ENCODE measurements around the gene ANKMY1. TPM values are rescaled to one million over a fixed set of nuclear protein-coding genes. Genes with fewer than 3 reads are reported as not detected.

ANKMY1 gene
- total and polyA plus RNA-seq, 2 donors (not counting 1 experiment from before 2014, with no cell fraction given) = 51.7 to 72.1 TPM

- no peak overlapping the region for H3K4me2 ChIP-seq (replicated peaks; ENCODE audit: low read depth, low read length, poor library complexity, severe bottlenecking)
- ChIA-PET CTCF (no interaction called here), POLR2A (no interaction called here)
- Mint-ChIP-seq H3K27me3 (peaks cover 24% of the 10 kb centered on the region), H3K9me3 (ENCODE audit: insufficient read depth) (no peaks in the 10 kb centered on the region), H3K4me3 (no peak overlapping the region), H3K4me1 (peaks cover 13% of the 10 kb centered on the region), H3K27ac (no peak overlapping the region)
- ATAC-seq (ENCODE audit: low read depth) (no peak), DNase-seq (no peak)
- WGBS (ENCODE audit: insufficient coverage) = 86% methylated on average over 21 of the region's 24 CpGs
- no peak overlapping the region for H2AFZ ChIP-seq (ENCODE audit: insufficient read depth, low read depth, low read length, poor library complexity, severe bottlenecking)
- no peak overlapping the region for H3K9ac ChIP-seq (ENCODE audit: low read length)
- H3K27me3 ChIP-seq (replicated peaks in 1 of 4; ENCODE audit: control extremely low read depth in 1 of 4, control insufficient read depth in 3 of 4, insufficient read depth in 4 of 4, low read length in 3 of 4) = peaks cover 0 to 20% (median 3%) of the 10 kb centered on the region in 4 experiments
- H3K4me1 ChIP-seq (ENCODE audit: control insufficient read depth in 2 of 2, insufficient read depth in 2 of 2, low read length in 2 of 2) = peaks cover 0 to 4% of the 10 kb centered on the region in 2 donors
- no peak overlapping the region for H3K4me3 ChIP-seq (ENCODE audit: control extremely low read depth in 1 of 5, extremely low read depth in 1 of 5, insufficient read depth in 1 of 5, low read depth in 2 of 5, low read length in 4 of 5)
- intact Hi-C loops (cut with micrococcal nuclease) = no loop called here
- no peaks in the 10 kb centered on the region for H3K36me3 ChIP-seq (replicated peaks in 1 of 2; ENCODE audit: control extremely low read depth in 1 of 2, control insufficient read depth in 1 of 2, extremely low read depth in 1 of 2, insufficient read depth in 2 of 2, low read length in 1 of 2)
- no peaks in the 10 kb centered on the region for H4K20me1 ChIP-seq (ENCODE audit: control insufficient read depth, insufficient read depth, low read length, poor library complexity, severe bottlenecking)
- no peak for TF ChIP-seq CTCF (IDR thresholded peaks at IDR 0.05)
- no peaks in the 10 kb centered on the region for H3K9me3 ChIP-seq (ENCODE audit: control extremely low read depth in 1 of 3, control insufficient read depth in 2 of 3, insufficient read depth in 1 of 3, low read length in 2 of 3)
- no peak overlapping the region for H3K27ac ChIP-seq (ENCODE audit: low read length in 2 of 2)
- H3K79me2 ChIP-seq (ENCODE audit: control insufficient read depth, insufficient read depth, low read length) = no peaks in the 10 kb centered on the region
Measured at GRCh38 chr2:240445961-240446663, 111.7 kb downstream of the ANKMY1 start.

- DNase-seq (no peak), ATAC-seq (ENCODE audit: low read depth) (no peak)
- POLR2A ChIA-PET = no interaction called here
- Mint-ChIP-seq H3K9me3 (ENCODE audit: insufficient read depth) (no peaks in the 10 kb centered on the region), H3K4me3 (no peak overlapping the region), H3K27ac (no peak overlapping the region), H3K4me1 (peaks cover under 1% of the 10 kb centered on the region), H3K27me3 (peaks cover 10% of the 10 kb centered on the region)
- intact Hi-C loops (cut with micrococcal nuclease) = no loop called here
- Histone ChIP-seq H3K27ac (ENCODE audit: low read length in 2 of 2) (no peak overlapping the region), H3K4me3 (ENCODE audit: control extremely low read depth in 1 of 5, extremely low read depth in 1 of 5, insufficient read depth in 1 of 5, low read depth in 2 of 5, low read length in 4 of 5) (no peak overlapping the region), H2AFZ (ENCODE audit: insufficient read depth, low read depth, low read length, poor library complexity, severe bottlenecking) (no peak overlapping the region), H3K79me2 (ENCODE audit: control insufficient read depth, insufficient read depth, low read length) (no peaks in the 10 kb centered on the region), H3K4me1 (ENCODE audit: control insufficient read depth in 2 of 2, insufficient read depth in 2 of 2, low read length in 2 of 2) (no peaks in the 10 kb centered on the region), H3K9ac (ENCODE audit: low read length) (no peak overlapping the region), H3K9me3 (ENCODE audit: control extremely low read depth in 1 of 3, control insufficient read depth in 2 of 3, insufficient read depth in 1 of 3, low read length in 2 of 3) (no peaks in the 10 kb centered on the region), H3K27me3 (replicated peaks in 1 of 4; ENCODE audit: control extremely low read depth in 1 of 4, control insufficient read depth in 3 of 4, insufficient read depth in 4 of 4, low read length in 3 of 4) (peaks cover 0 to 15% (median 0%) of the 10 kb centered on the region in 4 experiments), H4K20me1 (ENCODE audit: control insufficient read depth, insufficient read depth, low read length, poor library complexity, severe bottlenecking) (no peaks in the 10 kb centered on the region), H3K36me3 (replicated peaks in 1 of 2; ENCODE audit: control extremely low read depth in 1 of 2, control insufficient read depth in 1 of 2, extremely low read depth in 1 of 2, insufficient read depth in 2 of 2, low read length in 1 of 2) (no peaks in the 10 kb centered on the region), H3K4me2 (replicated peaks; ENCODE audit: low read depth, low read length, poor library complexity, severe bottlenecking) (no peak overlapping the region)
- WGBS (ENCODE audit: insufficient coverage) = 81% methylated on average over 16 of the region's 16 CpGs
- no peak for TF ChIP-seq EZH2 (IDR thresholded peaks at IDR 0.05; ENCODE audit: borderline replicate concordance, insufficient read depth, low read depth, low read length, poor library complexity, severe bottlenecking)
- no peak for TF ChIP-seq CTCF (IDR thresholded peaks at IDR 0.05)
- CTCF ChIA-PET = no interaction called here
Measured at GRCh38 chr2:240444464-240444863, 113.3 kb downstream of the ANKMY1 start.
